DMS 273 (cell line): ENCODE results near the gene NNT.
"Not testable (repeated sequence)": the region's sequence is repeated elsewhere in the genome, so short reads cannot be mapped to it uniquely, and the experiment has no call there.

ENCODE experiments used
- DNase-seq: peaks from one replicate; lab custom pipeline; 2025; ENCODE audit not compliant: unreplicated experiment; lab: John Stamatoyannopoulos, UW

The NNT gene

DNA sequence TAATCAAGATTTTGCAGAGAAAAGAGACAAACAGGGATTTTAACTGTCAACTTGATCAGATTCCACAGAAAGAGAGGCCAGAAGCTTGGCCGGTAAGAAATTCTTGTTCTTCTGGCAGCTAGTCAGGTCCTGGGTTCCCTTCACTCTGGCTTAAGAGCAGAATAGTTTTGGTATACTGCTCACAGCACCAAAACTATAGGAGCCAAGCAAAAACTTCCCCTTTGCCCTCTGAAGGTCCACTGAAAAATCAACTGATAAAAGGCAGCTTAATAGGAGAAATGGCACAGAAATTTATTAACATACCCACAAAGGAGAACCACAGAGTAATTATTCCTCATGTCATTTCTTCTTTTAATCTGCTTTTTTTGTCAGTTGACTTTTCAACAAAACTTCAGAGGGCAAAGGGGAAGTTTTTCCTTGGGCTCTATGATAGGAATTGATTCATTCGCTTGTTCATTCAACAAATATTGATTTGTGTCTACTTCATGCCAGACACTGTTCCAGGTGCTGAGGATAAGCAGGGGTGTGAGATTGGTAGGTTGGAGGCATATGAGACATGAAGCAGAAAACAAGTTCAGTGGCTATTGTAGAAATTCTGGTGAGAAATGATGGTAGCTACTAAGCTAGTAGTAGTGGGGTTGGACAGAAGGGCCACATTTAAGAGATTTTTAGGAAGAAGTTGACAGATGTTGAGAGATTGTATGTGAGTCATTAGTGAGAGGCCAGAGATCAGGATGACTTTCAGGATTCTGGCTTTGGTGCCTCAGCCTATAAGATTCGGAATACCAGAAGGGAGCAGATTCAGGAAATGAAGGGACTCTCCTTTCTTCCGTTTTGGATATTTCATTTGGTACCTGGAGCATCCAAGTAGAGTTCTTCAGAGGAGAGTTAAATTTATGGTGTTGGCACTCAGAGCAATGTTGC, 20.6 kb upstream of the NNT start:
- no peak for DNase-seq

DNA sequence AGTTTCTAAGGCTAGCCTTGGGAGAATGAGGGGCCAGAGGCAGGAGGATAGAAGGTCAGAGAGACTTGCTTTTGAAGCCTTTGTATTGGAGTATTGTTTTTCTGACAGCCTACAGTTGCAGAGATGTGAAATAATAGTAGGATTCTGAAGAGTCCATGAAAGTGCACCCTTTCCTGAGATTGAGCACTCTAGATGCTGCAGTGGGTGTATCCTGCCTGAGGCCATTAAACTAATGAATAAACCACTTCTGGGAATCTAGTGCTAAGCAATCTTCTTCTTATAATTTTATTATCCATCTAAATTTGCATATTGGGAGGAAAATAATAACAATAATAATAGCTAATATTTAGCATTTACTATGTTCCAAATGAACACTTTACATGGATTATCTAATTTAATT, 19.3 kb upstream of the NNT start:
- no peak for DNase-seq

DNA sequence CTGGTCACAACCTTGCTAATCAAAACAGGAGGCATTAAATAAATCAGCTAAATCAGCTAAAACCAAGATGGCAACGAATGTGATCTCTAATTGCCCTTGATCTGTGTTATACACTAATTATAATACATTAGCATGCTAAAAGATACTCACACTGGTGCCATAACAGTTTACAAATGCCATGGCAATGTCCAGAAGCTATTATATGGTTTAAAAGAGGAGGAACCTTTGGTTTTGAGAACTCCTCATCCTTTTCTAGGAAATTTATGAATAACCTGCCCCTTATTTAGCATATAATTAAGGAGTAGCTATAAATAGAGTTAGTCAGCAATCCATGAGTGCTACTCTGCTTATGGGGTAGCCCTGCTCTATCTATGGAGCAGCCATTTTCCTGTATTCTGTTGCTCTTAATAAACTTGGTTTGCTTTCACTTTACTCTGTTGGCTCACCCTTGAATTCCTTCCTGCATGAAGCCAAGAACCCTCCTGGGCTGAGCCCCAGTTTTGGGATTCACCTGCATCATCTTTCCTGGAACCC, 18.7 kb upstream of the NNT start:
- DNase-seq, result no peak

DNA sequence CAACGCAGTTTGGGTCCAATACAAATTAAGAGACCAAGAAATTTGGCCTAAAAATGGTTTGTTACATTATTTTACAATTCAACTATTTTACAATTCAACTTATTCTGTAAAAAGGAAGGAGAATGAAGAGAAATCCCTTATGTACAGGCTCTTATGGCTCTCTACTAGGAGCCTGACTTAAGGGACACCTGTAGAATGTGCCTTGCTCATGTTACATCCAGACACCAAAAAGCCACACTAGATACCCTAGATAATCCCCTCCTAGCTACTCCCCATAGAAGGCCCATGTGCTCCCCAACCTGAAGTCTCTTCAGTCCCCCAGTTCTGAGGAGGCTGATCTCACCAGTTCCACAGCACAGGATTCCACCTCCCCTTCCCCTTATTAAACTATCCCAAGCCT, 14.1 kb upstream of the NNT start:
- DNase-seq, result no peak

DNA sequence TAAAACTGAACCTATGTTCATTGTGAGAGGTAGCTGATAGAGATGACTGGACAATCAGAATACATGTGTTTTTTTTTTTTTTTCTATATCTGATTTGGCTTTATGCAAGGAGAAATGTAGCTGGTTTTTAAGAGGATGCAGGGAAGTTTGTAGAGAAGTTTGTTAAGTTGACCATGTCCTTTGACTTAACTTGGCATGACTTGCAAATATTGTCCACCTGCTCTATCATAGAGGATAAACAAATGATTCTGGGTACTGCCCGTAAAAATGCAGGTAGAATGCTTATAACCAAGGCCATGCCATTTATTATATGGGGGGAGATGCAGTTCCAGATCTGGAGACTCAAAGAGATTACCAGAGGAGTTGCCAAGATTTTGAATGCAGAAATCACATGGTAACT, 13.7 kb upstream of the NNT start:
- DNase-seq, result no peak

DNA sequence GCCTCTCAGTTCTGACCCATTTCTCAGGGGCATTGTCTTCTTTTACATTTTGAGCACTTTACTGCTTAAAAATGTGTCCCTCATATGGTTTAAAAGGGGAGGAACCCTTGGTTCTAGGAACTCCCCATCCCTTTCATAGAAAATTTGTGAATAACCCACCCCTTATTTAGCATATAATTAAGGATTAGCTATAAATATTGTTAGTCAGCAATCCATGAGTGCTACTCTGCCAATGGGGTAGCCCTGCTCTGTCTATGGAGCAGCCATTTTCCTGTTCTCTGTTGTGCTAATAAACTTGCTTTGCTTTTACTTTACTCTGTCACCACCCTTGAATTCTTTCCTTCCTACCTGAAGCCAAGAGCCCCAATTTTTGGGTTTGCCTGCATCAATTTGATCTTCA, 12.3 kb upstream of the NNT start:
- no peak for DNase-seq

DNA sequence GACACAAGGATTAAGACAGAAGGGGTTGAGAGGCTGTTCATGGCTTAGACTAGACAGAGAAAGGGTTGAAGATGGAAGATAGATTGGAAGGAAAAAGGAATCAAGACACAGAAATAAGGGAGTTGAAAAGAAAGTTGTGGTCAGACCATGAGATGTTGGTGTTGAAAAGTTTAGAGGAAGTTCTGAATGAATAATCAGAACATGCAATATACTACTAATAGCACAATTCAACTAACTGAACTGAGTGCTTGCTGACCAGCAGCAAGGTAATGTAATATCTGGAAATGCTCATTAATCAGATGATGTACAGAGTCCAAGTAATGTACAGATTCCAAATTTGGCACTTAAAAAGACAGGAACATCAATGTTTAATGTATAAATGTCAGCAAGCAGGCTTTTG, 10.6 kb upstream of the NNT start:
- DNase-seq, result no peak

DNA sequence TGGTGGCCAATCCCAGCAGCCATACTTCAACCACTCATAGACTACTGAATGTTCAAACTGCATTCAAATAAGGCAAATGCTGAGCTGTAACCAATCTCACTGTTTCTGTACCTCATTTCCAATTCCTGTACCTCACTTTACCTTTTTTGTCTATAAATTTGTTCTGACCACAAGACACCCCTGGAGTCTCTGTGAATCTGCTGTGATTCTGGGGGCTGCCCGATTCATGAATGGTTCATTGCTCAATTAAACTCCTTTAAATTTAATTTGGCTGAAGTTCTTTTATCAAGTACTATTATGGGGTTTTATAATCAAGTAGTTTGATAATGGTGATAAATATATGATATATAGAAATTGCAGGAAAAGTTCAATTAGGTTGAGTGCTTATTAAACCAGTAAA, 4.1 kb upstream of the NNT start:
- DNase-seq, result not testable (repeated sequence)

DNA sequence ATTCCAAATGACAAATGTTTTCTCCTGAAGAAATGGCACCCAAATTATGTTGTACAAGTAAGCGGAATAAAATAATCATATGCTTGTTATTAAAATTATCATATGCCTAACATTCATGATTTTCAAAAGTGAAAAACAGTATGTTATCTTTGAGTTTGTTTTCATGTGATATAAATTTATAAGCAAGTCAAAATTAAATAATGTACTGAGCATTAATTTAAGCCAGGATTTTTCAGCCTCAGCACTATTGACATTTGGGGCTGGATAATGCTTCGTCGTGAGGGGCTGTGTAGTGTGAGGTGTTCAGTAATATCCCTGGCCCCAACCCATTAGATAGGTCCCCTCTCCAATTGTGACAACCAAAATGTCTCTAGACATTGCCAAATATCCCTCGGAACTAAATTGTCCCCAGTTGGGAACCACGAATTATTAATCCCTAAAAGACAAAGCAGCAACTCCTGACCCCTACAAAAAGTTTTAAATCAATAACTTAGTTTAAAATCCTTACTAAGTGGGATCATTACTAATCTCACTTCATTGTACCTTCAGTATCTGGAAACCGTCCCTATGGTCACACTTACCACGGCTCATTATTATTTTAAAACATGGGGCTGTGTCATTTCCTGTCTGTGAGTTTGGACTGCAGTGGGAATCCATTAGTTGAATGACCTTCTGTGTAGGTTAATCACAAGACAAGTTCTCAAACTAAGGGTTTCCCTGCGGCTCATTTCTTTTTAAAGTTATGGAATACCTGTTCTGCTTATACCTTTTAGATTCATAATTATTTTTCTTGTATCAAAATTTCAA, 1.3 kb upstream of the NNT start:
- peak; percentile 40 for DNase-seq

DNA sequence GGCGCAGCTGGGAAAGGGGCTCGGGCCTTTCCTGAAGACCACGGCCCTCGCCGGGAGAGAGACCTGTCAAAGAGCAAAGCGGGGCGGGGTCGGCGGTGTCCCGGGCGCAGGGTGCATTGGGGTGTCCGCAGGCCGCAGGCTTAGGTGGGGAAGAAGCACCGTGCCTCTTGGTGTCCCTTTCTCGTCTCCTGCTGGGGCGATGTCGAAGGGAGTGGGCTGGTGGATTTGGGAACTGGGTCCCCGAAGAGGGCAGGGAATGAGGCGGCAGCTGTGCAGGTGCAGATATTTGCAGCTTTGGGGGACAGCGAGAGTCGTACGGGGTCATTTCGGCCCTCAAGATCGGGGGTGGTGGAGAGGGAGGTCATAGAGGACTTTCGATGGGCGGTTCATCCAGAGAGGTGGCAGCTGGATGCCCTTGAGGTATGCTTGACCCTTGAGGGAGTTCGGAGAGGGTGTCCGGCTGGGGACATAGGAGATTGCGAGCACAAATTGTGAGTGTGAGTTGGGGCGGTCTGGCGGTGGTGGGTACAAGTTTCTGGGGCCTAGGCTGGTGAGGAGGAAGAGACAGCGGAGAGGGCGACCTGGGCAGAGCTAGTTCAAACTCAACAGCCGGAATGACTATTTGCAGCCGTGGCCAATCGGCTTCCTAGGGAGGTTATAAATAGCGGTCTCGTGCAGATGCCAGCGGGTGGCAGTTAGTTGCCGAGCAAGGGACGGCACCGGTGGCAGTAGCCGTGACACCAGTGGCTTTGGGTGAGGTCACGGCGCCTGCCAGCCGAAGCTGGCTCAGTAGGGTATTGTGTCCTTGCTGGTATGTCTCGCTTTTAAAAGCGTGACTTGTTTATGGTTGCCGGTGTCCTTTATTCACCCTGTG, 601 bp downstream of the NNT start:
- DNase-seq, result peak; percentile 38

DNA sequence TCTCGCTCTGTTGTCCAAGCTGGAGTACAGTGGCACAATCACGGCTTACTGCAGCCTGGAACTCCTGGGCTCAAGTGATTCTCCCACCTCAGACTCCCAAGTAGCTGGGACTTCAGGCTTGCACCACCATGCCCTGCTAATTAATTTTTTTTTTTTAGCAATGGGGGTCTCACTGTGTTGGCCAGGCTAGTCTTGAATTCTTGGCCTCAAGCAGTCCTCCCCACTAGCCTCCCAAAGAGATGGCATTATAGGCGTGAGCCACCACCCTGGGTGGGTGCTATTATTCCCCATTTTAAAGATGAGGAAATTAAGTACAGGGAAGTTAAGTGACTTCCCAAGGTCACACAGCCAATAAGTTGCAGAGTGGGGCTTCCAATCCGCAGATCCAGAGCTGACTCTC, 1.7 kb downstream of the NNT start:
- DNase-seq, result no peak

DNA sequence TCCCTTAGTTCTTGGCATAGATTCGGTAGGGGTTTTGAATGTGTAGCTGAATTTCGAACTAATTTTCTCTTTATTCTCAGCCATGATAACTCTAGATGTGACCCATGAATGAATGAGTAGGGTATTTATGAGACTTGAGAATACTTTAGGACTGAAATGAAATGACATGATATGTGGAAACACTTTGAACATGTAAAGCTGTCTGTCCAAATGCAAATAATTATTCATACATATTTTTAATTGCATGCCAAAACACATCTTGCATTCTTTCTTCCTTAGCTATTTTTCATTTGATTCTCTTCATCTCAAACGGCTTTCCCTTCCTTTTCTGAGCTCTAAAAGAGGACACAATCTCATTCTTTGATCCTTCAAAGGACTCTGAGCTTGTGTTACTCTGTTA, 3.4 kb downstream of the NNT start:
- DNase-seq, result no peak

DNA sequence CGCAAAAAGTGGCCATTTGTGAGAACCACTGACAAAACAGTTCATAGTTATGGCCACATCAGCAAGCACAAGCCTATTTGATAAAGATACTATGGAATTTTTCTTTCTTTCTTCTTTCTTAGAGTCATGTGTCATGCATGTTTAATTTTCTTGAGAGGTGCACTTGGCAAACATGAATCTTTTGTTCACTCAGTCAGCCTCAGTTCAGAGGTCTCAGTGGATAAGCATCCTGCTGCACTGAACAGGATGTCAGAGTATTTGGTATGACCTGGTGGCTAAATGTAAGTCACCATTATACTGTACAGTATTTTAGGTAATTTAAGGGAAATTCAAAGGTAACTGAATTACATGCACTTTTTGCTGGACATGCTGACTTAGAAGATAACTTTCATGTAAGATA, 5.4 kb downstream of the NNT start:
- DNase-seq, result no peak

DNA sequence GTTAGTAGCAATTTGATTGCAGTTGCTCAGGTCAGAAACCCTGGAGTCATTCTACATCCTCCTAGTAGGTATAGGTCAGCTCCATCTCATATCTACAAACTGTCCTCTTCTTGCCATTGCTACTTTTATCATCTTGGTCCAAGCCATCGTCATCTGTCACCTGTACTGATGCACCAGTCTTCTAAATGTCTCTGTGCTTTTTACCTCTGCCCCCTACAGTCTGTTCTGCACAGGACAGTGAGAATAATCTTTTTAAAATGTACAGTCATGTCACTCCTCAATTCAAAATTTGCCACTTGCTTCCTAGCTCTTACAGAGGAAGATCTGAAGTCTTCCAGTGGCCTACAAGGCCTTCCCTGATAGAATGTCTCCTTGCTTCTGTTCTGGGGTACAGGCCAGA, 6.8 kb downstream of the NNT start:
- DNase-seq, result peak; percentile 20

DNA sequence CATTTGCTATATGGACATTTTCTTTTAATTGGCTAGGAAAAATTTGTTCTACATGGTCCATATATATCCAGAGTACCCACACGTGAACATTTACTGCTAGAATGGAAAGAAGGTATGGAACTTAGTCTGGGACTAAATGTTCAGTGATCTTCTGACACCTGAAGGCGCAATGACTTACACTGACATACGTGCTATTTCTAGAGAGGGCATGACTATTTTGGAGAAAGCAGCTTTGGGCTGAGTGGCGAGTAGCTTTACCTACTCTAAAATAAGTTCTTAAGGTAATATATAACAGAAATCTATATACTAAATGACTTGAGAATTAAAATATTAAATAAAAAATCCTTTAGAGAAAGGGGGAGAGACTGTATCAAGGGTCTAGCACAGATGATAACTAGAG, 10.4 kb downstream of the NNT start:
- no peak for DNase-seq

DNA sequence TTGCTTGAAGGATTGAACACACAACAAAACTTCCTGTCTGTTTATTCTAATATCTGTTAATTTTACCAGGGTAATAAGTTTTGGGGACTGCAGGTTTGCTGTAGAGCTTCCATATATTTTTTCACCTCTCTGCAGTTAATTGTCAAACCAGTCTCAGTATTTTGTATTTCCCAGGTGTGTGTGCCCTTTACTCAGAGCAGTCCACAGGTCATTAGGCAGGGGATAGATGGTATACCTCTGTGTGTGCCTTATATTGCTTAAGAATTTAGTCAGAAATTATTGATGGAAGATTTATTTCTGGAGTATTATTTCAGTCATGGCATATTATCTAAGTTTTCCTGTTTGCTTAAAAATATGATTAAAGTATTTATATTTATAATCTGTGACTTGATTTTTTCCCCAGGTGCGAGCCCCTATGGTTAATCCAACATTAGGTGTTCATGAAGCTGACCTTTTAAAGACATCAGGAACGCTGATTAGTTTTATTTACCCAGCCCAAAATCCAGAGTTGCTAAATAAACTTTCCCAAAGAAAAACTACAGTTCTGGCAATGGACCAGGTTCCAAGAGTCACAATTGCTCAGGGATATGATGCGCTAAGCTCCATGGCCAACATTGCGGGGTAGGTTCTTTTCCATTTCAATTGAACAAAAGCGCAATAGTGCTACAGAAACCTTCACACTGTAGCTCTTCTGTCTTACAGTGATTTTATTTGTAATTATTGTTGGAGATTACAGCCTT, 12.6 kb downstream of the NNT start:
- no peak for DNase-seq

DNA sequence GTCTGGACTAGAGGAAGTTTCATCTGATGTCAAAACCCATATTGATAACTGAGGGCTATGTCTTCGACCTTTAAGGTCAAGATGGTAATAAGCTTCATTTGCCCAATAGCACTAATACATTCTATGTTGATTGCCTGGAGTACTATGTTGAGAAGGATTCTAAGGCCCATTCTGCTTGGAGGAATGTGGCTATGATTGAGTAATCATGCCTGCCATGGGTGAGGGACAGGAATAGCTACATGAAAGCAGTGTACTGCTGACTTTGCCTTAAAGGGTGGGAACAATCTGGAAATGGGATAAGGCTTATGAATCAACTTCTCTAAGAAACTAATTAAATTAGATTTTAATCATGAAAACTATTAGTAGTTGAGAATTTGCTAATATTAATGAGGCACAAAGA, 13.6 kb downstream of the NNT start:
- DNase-seq, result no peak

DNA sequence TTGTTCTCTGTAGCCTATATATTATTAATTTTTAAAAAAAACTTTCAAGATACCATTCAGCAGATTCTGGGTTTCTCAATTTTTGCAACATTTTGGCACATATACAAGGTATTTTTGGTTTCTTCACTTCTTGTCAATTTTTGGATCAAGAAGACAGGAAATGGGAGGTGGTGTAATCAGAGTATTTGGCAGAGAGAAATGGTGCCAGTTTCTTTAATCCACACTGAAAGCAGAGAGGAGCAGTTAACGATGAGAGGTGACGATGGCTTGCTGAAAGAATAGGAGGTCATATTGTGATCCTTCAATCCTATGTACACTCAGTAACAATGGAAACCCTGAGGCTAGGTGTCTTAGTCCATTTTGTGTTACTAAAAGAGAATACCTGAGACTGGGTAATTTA, 16.4 kb downstream of the NNT start:
- no peak for DNase-seq

DNA sequence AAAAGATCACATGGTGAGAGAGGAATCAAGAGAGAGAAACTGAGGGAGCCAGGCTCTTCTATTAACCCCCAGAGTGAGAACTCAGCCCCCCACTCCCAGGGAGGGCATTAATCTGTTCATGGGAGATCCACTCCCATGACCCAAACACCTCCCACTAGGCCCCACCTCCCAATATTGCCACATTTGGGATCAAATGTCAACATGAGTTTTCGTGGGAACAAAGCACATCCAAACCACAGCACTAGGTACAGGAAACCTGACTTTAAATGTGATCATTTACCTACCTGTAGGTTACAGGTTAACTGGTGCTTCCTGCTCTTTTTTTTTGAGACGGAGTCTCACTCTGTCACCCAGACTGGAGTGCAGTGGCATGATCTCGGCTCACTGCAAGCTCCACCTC, 16.9 kb downstream of the NNT start:
- DNase-seq, result no peak

DNA sequence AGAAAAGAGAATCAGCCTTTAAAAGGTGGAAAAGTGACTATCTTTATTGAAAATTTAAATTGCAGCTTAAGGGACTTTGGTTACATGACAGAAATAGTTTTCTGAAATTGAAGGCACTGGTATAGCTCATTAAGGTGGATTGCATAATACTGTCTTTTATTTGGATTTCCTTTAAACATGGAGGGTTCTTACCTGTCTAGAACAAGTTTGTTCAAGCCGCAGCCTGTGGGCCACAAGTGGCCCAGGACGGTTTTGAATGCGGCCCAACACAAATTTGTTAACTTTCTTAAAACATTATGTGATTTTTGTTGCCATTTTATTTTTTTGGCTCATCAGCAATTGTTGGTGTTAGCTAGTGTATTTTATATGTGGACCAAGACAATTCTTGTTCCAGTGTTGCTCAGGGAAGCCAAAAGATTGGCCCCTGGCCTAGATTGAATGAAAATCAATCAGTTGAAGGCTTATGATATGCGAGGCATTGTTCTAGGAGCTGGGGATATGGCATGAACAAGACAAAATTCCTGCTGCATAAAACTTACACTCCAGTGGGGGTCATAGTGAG, 18.0 kb downstream of the NNT start:
- DNase-seq, result no peak
